ENCODE results near the gene CRYZL1.
A peak's percentile ranks its signal among the peaks of the same experiment; 100 is the strongest.

Gene CRYZL1

DNA sequence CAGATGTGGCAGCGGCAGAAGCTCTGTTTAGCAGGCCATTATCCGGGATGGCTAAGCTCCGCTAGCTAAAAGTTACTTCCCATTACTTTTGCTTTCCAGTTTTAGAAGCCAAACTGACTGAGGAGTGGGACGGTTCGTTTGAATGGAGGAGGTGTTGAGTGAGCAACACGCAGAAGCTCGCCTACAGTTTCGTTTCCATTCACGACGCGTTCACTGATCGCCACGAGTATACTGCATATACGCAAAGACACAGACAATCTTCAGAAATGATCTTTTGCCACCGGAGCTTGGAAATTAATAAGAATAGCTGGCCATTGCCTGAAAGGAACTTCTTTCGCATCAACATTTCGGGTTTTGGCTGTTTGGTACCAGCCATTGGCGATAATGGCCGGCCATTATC, 84.1 kb downstream of the CRYZL1 start:
- no peak for DNase-seq

DNA sequence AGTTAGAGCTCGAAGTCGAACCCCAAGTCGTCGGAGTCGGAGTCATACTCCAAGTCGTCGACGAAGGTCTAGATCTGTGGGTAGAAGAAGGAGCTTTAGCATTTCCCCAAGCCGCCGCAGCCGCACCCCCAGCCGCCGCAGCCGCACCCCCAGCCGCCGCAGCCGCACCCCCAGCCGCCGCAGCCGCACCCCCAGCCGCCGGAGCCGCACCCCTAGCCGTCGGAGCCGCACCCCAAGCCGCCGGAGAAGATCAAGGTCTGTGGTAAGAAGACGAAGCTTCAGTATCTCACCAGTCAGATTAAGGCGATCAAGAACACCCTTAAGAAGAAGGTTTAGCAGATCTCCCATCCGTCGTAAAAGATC, 86.6 kb downstream of the CRYZL1 start:
- DNase-seq = no peak

DNA sequence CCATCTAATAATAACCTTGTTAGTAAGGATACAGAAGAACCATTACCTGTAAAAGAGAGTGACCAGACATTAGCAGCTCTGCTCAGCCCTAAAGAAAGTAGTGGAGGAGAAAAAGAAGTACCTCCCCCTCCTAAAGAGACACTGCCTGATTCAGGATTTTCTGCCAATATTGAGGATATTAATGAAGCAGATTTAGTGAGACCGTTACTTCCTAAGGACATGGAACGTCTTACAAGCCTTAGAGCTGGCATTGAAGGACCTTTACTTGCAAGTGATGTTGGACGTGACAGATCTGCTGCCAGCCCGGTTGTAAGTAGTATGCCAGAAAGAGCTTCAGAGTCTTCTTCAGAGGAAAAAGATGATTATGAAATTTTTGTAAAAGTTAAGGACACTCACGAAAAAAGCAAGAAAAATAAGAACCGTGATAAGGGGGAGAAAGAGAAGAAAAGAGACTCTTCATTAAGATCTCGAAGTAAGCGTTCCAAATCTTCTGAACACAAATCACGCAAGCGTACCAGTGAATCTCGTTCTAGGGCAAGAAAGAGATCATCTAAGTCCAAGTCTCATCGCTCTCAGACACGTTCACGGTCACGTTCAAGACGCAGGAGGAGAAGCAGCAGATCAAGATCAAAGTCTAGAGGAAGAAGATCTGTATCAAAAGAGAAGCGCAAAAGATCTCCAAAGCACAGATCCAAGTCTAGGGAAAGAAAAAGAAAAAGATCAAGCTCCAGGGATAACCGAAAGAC, 87.1 kb downstream of the CRYZL1 start:
- no peak for DNase-seq

DNA sequence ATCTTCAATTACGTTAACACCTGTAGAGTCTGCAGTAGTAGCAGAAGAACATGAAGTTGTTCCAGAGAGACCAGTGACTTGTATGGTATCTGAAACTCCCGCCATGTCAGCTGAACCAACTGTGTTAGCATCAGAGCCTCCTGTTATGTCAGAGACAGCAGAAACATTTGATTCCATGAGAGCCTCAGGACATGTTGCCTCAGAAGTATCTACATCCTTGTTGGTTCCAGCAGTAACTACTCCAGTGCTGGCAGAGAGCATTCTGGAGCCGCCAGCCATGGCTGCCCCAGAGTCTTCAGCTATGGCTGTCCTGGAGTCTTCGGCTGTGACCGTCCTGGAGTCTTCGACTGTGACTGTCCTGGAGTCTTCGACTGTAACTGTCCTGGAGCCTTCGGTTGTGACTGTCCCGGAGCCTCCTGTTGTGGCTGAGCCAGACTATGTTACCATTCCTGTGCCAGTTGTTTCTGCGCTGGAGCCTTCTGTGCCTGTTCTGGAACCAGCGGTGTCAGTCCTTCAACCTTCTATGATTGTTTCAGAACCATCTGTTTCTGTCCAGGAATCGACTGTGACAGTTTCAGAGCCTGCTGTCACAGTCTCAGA, 88.4 kb downstream of the CRYZL1 start:
- no peak for DNase-seq

DNA sequence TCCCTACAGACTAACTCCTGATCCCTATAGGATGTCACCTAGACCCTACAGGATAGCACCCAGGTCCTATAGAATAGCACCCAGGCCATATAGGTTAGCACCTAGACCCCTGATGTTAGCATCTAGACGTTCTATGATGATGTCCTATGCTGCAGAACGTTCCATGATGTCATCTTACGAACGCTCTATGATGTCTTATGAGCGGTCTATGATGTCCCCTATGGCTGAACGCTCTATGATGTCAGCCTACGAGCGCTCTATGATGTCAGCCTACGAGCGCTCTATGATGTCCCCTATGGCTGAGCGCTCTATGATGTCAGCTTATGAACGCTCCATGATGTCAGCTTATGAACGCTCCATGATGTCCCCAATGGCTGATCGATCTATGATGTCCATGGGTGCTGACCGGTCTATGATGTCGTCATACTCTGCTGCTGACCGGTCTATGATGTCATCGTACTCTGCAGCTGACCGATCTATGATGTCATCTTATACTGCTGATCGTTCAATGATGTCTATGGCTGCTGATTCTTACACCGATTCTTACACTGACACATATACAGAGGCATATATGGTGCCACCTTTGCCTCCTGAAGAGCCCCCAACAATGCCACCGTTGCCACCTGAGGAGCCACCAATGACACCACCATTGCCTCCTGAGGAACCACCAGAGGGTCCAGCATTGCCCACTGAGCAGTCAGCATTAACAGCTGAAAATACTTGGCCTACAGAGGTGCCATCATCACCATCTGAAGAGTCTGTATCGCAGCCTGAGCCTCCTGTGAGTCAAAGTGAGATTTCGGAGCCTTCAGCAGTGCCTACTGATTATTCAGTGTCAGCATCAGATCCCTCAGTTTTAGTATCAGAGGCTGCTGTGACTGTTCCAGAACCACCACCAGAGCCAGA, 89.2 kb downstream of the CRYZL1 start:
- no peak for DNase-seq

DNA sequence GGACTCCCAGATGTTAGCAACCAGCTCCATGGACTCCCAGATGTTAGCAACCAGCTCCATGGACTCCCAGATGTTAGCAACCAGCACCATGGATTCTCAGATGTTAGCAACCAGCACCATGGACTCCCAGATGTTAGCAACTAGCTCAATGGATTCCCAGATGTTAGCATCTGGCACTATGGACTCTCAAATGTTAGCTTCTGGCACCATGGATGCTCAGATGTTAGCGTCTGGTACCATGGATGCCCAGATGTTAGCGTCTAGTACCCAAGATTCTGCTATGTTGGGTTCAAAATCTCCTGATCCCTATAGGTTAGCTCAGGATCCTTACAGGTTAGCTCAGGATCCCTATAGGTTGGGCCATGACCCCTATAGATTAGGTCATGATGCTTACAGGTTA, 89.9 kb downstream of the CRYZL1 start:
- no peak for DNase-seq

DNA sequence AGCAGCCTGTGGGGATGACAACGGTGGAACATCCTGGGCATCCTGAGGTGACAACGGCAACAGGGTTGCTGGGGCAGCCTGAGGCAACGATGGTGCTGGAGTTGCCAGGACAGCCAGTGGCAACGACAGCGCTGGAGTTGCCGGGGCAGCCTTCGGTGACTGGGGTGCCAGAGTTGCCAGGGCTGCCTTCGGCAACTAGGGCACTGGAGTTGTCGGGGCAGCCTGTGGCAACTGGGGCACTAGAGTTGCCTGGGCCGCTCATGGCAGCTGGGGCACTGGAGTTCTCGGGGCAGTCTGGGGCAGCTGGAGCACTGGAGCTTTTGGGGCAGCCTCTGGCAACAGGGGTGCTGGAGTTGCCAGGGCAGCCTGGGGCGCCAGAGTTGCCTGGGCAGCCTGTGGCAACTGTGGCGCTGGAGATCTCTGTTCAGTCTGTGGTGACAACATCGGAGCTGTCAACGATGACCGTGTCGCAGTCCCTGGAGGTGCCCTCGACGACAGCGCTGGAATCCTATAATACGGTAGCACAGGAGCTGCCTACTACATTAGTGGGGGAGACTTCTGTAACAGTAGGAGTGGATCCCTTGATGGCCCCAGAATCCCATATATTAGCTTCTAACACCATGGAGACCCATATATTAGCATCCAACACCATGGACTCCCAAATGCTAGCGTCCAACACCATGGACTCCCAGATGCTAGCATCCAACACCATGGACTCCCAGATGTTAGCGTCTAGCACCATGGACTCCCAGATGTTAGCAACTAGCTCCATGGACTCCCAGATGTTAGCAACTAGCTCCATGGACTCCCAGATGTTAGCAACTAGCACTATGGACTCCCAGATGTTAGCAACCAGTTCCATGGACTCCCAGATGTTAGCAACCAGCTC, 90.5 kb downstream of the CRYZL1 start:
- no peak for DNase-seq

DNA sequence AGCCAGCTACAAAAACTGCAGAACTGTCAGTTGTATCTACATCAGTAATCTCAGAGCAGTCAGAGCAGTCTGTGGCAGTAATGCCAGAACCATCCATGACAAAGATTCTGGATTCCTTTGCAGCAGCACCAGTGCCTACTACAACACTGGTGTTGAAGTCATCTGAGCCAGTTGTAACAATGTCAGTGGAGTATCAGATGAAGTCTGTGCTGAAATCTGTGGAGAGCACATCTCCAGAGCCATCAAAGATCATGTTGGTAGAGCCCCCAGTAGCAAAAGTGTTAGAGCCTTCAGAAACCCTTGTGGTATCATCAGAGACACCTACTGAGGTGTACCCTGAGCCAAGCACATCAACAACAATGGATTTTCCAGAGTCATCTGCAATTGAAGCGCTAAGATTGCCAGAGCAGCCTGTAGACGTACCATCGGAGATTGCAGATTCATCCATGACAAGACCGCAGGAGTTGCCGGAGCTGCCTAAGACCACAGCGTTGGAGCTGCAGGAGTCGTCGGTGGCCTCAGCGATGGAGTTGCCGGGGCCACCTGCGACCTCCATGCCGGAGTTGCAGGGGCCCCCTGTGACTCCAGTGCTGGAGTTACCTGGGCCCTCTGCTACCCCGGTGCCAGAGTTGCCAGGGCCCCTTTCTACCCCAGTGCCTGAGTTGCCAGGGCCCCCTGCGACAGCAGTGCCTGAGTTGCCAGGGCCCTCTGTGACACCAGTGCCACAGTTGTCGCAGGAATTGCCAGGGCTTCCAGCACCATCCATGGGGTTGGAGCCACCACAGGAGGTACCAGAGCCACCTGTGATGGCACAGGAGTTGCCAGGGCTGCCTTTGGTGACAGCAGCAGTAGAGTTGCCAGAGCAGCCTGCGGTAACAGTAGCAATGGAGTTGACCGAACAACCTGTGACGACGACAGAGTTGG, 91.4 kb downstream of the CRYZL1 start:
- DNase-seq = no peak

DNA sequence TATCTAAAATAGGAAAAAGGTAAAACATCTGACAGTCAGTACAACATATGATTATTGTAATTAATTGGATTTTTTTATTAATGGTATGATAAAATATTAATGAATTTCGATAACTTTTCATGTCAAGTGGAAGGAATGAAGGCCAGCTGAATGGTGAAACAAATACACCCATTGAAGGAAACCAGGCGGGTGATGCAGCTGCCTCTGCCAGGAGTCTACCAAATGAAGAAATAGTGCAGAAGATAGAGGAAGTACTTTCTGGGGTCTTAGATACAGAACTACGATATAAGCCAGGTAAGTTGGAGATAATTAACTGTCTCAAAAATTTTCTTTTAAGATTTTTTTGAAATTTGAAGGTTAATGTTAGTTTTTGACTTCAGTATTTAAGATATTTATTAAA, 95.5 kb downstream of the CRYZL1 start:
- no peak for DNase-seq

DNA sequence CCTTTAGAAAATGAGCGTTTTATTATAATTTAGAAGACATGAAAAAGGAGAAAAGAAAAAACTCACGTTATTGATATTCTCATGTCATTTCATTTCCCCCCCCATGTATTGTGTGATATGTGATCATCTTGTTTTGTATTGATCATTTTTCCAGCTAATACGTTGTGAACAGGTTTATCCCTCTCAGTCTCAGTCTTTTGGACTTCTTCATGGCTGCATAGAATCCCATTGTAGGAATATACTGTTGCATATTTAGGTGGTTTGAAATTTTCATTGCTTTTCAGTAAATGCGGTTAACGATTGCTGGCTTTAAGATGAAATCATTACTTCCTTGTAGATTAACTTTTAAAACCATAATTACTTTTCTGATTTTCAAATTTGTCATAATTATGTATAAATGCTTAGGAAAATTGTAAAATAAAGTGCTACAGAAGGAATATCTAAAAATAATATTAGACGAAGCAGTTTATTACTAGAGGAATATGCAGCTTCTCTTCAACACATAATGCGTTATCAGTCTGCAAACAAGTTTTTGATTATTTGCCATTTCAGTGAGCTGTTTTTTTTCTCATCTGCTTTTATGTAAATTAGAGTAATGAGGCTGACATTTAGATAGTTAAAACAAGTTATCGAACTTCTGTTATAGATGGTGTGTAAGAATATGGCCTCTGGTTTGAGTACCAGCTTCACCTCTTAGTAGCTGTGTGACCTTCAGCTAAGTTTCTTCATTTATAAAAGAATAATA, 96.9 kb downstream of the CRYZL1 start:
- DNase-seq = no peak

DNA sequence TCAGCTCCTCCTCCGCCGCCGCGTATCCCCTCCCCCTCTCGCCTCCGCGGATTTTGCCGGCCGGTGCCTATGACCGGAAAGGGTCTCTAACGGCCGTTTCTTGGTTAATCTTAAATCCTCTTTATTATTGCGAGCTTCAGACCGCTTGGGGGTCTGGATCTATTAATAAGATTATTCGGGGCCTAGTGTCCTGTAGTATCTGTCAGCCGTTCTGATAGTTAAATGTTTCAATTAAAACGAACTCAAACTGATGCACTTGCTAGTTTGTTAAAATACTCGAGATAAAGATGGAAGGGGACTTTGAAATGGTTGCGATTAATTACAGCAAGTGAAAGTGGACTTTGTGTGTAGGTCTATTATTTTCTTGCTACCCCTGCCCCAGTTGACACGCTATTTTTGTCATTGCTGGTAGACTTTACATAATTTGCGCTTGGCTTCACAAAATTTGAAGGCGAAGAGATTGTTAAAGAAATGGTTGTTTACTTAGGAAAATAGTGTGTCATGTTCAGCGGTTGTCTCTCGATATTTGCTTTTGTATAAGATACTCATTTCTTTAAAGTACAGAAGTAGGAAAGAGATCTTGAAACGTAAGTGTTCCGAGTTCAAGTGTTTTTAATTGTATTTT, 97.9 kb downstream of the CRYZL1 start:
- DNase-seq = no peak

DNA sequence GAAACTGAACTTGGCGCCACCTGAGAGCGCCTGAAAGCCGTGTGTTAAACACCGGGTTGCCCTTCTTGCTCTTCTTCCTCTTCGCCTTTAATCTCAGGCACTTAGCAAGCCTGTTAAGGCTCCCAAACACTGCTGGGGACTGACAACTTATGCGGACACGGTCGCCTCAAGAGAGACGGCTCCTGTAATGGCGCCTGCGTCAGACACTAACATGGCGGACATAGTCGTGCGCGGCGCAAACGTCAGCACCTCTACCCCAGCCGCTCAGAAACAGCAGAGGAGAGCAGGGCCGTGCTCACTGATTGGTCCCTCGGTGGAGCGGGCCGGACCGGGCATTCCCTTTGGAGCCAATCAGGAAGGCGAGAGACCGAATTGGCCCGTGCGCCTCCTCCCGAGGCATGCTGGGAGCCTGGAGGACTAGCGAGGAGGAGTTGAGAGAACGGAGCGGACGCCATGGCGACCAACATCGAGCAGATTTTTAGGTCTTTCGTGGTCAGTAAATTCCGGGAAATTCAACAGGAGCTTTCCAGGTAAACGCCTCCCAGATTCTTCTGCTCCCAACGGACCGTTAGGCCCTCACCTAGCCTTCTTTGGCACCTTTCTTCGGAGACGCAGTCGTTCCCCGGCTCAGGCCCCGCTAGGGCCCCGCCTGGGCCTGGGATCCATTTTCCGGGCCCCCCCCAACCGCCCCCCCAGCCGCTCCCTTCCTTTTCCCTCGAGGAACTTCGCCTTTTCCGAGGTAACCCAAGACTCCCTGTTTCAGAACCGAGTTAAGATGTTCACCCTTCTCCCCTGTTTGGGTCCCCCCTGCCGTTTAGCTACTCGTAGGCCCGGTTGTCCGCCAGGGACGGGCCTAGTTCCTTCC, 98.7 kb downstream of the CRYZL1 start, which contains the start of gene SON:
Gene SON (plus strand): TSS at position 399 of the 865 bp plus-strand sequence. CDS start 55 bp downstream, at position 454.
- DNase-seq = peak; percentile 91 to 96 (median 94)

DNA sequence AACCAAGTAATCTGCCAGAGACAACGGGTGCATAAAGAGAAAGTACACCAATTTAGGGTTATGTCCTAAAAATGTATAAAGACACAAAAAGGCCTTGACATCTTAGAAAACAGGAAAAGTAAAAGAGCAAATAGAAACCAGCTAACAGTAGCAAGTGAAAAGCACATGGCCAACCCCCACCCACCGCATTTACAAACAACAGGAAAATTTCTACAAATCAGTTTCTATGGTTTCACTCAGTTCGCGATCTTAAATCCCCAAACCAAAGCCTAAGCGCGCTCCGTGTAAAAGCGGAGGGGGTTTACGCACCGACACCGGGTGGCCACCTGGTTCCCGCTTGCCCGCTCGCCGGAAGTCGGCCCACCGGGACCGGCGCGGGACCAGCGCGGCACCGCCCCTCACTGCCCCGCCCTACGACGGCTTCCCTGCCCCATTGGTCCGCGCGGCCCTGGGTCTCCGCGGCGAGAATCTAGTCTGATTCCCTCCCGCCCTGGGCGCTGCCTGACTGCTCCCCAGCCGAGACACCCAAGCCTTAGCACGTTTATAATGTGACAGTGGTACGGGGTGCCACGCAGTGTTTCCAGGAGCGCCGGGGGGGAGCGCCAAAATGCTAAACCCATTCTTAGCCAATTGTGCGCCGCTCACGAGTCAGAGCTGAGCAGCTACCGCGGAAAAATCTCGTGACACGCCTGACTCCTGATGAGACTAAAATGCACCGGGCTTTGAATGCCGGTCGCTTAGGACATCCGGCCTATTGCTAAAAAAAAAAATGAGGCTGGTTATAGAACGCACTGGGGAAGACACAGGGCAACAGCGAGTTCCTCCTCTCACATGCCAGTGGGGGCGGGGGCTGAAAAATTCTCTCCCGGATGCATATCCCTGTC, 99.5 kb downstream of the CRYZL1 start, which contains the start of gene GART:
Gene GART (minus strand): TSS at position 362 of the 884 bp plus-strand sequence. CDS start 2,802 bp downstream, outside the sequence.
- DNase-seq = peak; percentile 70 to 76 (median 74)

DNA sequence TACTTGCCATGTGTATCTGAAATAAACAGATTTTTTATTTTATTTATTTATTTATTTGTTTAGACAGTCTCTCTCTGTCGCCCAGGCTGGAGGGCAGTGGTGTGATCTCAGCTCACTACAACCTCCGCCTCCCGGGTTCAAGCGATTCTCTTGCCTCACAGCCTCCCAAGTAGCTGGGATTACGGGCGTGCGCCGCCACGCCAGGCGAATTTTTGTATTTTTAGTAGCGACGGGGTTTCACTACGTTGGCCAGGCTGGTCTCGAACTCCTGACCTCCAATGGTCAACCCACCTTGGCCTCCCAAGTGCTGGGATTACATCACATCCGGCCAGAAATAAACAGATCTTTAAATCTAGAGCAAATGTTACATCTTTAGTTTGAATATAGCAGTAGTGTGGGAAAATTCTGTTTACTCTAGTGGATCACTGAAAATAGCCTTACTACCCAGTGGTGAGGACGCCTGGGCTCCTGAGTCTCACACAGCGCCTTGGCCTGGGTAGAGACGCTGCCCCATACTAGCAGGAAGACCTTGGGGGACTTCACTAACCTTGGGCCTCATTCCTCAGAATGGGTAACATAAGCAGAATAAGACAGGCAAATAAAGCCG, 100.3 kb downstream of the CRYZL1 start:
- DNase-seq = no peak

DNA sequence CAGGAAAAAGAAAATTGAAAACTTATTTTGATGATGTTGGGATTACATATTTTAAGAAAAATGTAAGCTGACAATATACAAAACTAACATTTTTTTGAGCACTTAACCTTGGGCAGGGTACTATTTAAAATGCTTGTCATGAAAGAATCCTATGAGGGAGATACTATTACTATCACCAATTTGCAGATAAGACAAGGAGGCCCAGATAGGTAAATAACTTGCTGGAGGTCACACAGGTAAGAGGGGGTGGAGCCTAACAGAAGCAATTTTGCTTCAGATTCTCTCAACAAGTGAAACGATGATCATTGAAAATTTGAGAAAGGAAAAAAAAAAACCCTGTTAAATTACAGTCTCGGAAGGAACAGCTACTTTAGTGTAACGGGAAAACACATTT, 100.8 kb downstream of the CRYZL1 start:
- no peak for DNase-seq

DNA sequence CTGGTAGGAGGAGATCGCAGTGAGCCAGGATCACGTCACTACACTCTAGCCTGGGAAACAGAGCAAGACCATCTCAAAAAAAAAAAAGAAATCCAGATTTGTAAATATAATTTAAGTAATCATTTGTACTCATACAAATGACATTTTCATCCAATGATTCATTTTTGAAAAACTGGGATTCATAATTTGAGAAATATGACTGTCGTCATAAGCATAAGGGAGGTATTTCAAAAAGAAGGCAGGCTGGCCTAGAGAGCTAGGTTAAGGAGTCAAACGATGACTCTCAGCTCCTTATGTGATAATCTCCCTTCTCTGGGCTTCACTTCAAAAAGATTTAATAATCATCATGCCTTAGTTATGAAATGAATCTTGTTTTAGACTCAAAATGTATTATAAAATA, 101.9 kb downstream of the CRYZL1 start:
- no peak for DNase-seq

All from activated CD4-positive, CD25-positive, alpha-beta regulatory T cell (primary cell).